Osteocyte (in vitro differentiated cells): Measurements from ENCODE around the gene ACOXL. TPM values are rescaled to one million over a fixed set of nuclear protein-coding genes. Genes with fewer than 3 reads are reported as not detected.

ENCODE experiments used
- DNase-seq: peaks from one replicate; pipeline ENCODE4 v3.0.0; 2021; ENCODE audit warnings: mixed read lengths; ENCODE audit not compliant: unreplicated experiment; ENCODE audit errors: extremely low spot score
- H3K27ac Mint-ChIP-seq: one replicate; pipeline ENCODE4 v1.8.0; 2021; ENCODE audit warnings: mild to moderate bottlenecking, mixed read lengths; ENCODE audit not compliant: unreplicated experiment
- H3K27me3 Mint-ChIP-seq: one replicate; pipeline ENCODE4 v1.8.0; 2021; ENCODE audit warnings: mixed read lengths; ENCODE audit not compliant: unreplicated experiment
- H3K36me3 Mint-ChIP-seq: one replicate; pipeline ENCODE4 v1.8.0; 2021; ENCODE audit warnings: mixed read lengths; ENCODE audit not compliant: unreplicated experiment
- H3K4me1 Mint-ChIP-seq: one replicate; pipeline ENCODE4 v1.8.0; 2021; ENCODE audit warnings: mixed read lengths; ENCODE audit not compliant: unreplicated experiment
- H3K4me3 Mint-ChIP-seq: one replicate; pipeline ENCODE4 v1.8.0; 2021; ENCODE audit warnings: mild to moderate bottlenecking, moderate library complexity, mixed read lengths; ENCODE audit not compliant: unreplicated experiment
- H3K9me3 Mint-ChIP-seq: one replicate; pipeline ENCODE4 v1.8.0; 2021; ENCODE audit warnings: mixed read lengths; ENCODE audit not compliant: unreplicated experiment
- CTCF ChIP-seq: fragments of 200-600 bp; sonication (generic); IDR thresholded peaks from 2 replicates; pipeline ENCODE4 v1.5.0; 2021; ENCODE audit warnings: antibody characterized with exemption, mild to moderate bottlenecking, moderate library complexity
- total RNA-seq: library from RNA; stranded (reverse); gene quantifications from 2 replicates; pipeline ENCODE4 v1.2.1, GENCODE V29; 2021

Gene ACOXL
- total RNA-seq, 1 donor from 2014 or later: not detected

GRCh38 chr2:110840508-110840907 lies 108.1 kb downstream of the ACOXL start:
- DNase-seq: no peak
- TF ChIP-seq CTCF: no peak
- Mint-ChIP-seq H3K4me3 (no peak overlapping the region), H3K27me3 (peaks cover 76% of the 10 kb centered on the region), H3K36me3 (no peaks in the 10 kb centered on the region), H3K27ac (no peak overlapping the region), H3K4me1 (no peaks in the 10 kb centered on the region), H3K9me3 (no peaks in the 10 kb centered on the region)

- Mint-ChIP-seq H3K27ac (no peak overlapping the region), H3K4me3 (no peak overlapping the region), H3K4me1 (no peaks in the 10 kb centered on the region), H3K36me3 (no peaks in the 10 kb centered on the region), H3K27me3 (peaks cover 74% of the 10 kb centered on the region), H3K9me3 (no peaks in the 10 kb centered on the region)
- DNase-seq: no peak
- no peak for TF ChIP-seq CTCF
These were observed 109.7 kb downstream of the ACOXL start for GRCh38 chr2:110842048-110842447.

- TF ChIP-seq CTCF: no peak
- H3K4me1 Mint-ChIP-seq: no peaks in the 10 kb centered on the region
These were observed 111.1 kb downstream of the ACOXL start for GRCh38 chr2:110843496-110843895.

GRCh38 chr2:110843959-110844510 lies 111.7 kb downstream of the ACOXL start:
- no peak for TF ChIP-seq CTCF
- Mint-ChIP-seq H3K27ac (no peak overlapping the region), H3K4me3 (no peak overlapping the region), H3K9me3 (no peaks in the 10 kb centered on the region), H3K36me3 (no peaks in the 10 kb centered on the region), H3K4me1 (no peaks in the 10 kb centered on the region), H3K27me3 (peaks cover 74% of the 10 kb centered on the region)
- no peak for DNase-seq

More at GRCh38 chr2:110843496-110843895, 111.1 kb downstream of the ACOXL start:
- H3K27ac Mint-ChIP-seq: no peak overlapping the region
- H3K9me3 Mint-ChIP-seq: no peaks in the 10 kb centered on the region
- no peak overlapping the region for H3K4me3 Mint-ChIP-seq
- H3K36me3 Mint-ChIP-seq: no peaks in the 10 kb centered on the region
- no peak for DNase-seq
- H3K27me3 Mint-ChIP-seq: peaks cover 74% of the 10 kb centered on the region

- Mint-ChIP-seq H3K27ac (no peak overlapping the region), H3K27me3 (peaks cover 69% of the 10 kb centered on the region), H3K4me1 (no peaks in the 10 kb centered on the region), H3K36me3 (no peaks in the 10 kb centered on the region), H3K9me3 (no peaks in the 10 kb centered on the region), H3K4me3 (no peak overlapping the region)
- DNase-seq: no peak
- no peak for TF ChIP-seq CTCF
These were observed 115.3 kb downstream of the ACOXL start for GRCh38 chr2:110847651-110848050.
